Small intestine (tissue), 7 donors: ENCODE measurements around the gene TIMP3. TPM values are rescaled to one million over a fixed set of nuclear protein-coding genes. Genes with fewer than 3 reads are reported as not detected.

Source experiments
- DNase-seq, 2 donors: peaks; one replicate each; pipeline versions ENCODE4 v3.0.0 to v3.0.0-alpha.2; 2013
- FAIRE-seq: peaks from 2 replicates; lab custom pipeline; 2012; peaks lifted over from hg19 to GRCh38; lab: Jason Lieb, UNC
- H3K27ac ChIP-seq, 3 donors: one replicate each; pipeline ENCODE4 v1.5.1; 2013; ENCODE audit warnings: low read length in 2 of 3, mild to moderate bottlenecking in 2 of 3, control low read depth in 1 of 3, inconsistent platforms in 1 of 3, low read depth in 1 of 3, moderate library complexity in 1 of 3
- H3K27me3 ChIP-seq, 3 donors: one replicate each; pipeline ENCODE4 v1.6.1; 2013; ENCODE audit warnings: low read length in 3 of 3, inconsistent platforms in 1 of 3; ENCODE audit not compliant: control insufficient read depth in 3 of 3, insufficient read depth in 3 of 3
- H3K36me3 ChIP-seq, 3 donors: one replicate each; pipeline ENCODE4 v1.6.1; 2013; ENCODE audit warnings: low read length in 3 of 3, inconsistent platforms in 1 of 3, low read depth in 1 of 3, mild to moderate bottlenecking in 1 of 3, moderate library complexity in 1 of 3; ENCODE audit not compliant: control insufficient read depth in 3 of 3, insufficient read depth in 2 of 3
- H3K4me1 ChIP-seq, 3 donors: one replicate each; pipeline ENCODE4 v1.6.1; 2013; ENCODE audit warnings: low read length in 2 of 3, inconsistent platforms in 1 of 3, low read depth in 1 of 3, mild to moderate bottlenecking in 1 of 3, moderate library complexity in 1 of 3; ENCODE audit not compliant: control insufficient read depth in 3 of 3, insufficient read depth in 2 of 3
- H3K4me3 ChIP-seq, 3 donors: one replicate each; pipeline ENCODE4 v1.5.1; 2013; ENCODE audit warnings: low read length in 3 of 3, control low read depth in 1 of 3, inconsistent platforms in 1 of 3, low read depth in 1 of 3, mild to moderate bottlenecking in 1 of 3, moderate library complexity in 1 of 3
- H3K9me3 ChIP-seq, 2 donors: one replicate each; pipeline ENCODE4 v1.6.1; 2013; ENCODE audit warnings: low read depth in 1 of 2, low read length in 1 of 2; ENCODE audit not compliant: control insufficient read depth in 2 of 2, insufficient read depth in 1 of 2
- whole genome bisulfite sequencing, 3 donors: extraction: QIAGEN DNeasy Blood & Tissue Kit; methylation state at CpG; one replicate each; pipeline ENCODE4 v1.1.7; 2013; 5-methylcytosine and 5-hydroxymethylcytosine counted together
- polyA plus RNA-seq, 4 donors: library from polyadenylated mRNA; stranded (reverse) in 3 of 4; unstranded in 1 of 4; fragments of 200-250 nt in 3 of 4; fragments of 120-200 nt in 1 of 4; gene quantifications; one replicate each; pipeline versions ENCODE4 v1.2.1 to v1.2.3, GENCODE V29; 2013
- donor health status: healthy with polysubstance abuse.
- donor health status: control.
- donor health status: control.
- donor health status: Bipolar disorder and iron deficiency.
- donor health status: healthy.

TIMP3 gene
- polyA plus RNA-seq, 4 donors = 1.8 to 118 (median 14.9) TPM

DNA sequence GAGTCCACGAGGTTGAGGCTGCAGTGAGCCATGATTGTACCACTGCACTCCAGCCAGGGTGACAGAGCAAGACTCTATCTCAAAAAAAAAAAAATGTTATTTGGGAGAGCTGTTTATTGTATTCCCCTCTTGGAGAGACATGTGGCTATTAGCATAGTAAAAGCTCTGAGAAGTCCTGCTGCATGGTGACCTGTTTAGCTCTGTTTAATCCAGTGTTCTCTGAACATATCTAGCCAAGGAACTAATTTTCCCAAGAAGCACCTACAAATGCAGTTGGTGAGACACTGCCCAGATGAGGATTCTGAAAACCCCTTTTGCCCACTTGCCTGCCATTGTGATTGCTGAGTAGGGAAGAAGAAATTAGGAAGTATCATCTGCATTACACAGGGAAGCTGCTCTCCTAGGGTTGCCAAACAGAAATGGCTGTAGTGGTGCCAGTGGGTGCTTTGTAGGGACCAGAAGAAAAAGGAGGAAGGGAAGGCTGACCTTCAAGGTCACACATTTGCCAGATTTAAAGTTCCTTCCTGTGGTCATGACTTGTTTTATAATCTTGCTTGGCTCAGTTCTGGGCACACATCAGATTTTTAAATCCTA, 15.7 kb downstream of the TIMP3 start:
- H3K4me1 ChIP-seq = no peaks in the 10 kb centered on the region
- no peaks in the 10 kb centered on the region for H3K9me3 ChIP-seq
- DNase-seq (no peak), FAIRE-seq (no peak)
- peaks cover 0 to 10% (median 0%) of the 10 kb centered on the region in 3 donors for H3K36me3 ChIP-seq
- H3K27ac ChIP-seq = no peak overlapping the region
- H3K27me3 ChIP-seq = no peaks in the 10 kb centered on the region
- 84 to 87% (median 87%) methylated on average over 1 of the region's 1 CpG for WGBS, 3 donors
- H3K4me3 ChIP-seq = no peak overlapping the region

- WGBS, 3 donors = 73 to 83% (median 82%) methylated on average over 12 of the region's 12 CpGs
- peaks cover 0 to 10% (median 0%) of the 10 kb centered on the region in 3 donors for H3K36me3 ChIP-seq
- no peak for FAIRE-seq
Measured at GRCh38 chr22:32818446-32819115, 17.1 kb downstream of the TIMP3 start.

GRCh38 chr22:32819120-32819519, 17.6 kb downstream of the TIMP3 start:
- WGBS, 3 donors = 81 to 89% (median 88%) methylated on average over 7 of the region's 7 CpGs
- FAIRE-seq (no peak), DNase-seq (no peak)
- Histone ChIP-seq H3K27ac (no peak overlapping the region), H3K36me3 (peaks cover 0 to 10% (median 0%) of the 10 kb centered on the region in 3 donors), H3K4me3 (no peak overlapping the region), H3K9me3 (no peaks in the 10 kb centered on the region), H3K4me1 (no peaks in the 10 kb centered on the region), H3K27me3 (no peaks in the 10 kb centered on the region)

More at GRCh38 chr22:32818446-32819115, 17.1 kb downstream of the TIMP3 start:
- Histone ChIP-seq H3K9me3 (no peaks in the 10 kb centered on the region), H3K4me1 (no peaks in the 10 kb centered on the region), H3K27ac (no peak overlapping the region), H3K27me3 (no peaks in the 10 kb centered on the region), H3K4me3 (no peak overlapping the region)
- DNase-seq = no peak

DNA sequence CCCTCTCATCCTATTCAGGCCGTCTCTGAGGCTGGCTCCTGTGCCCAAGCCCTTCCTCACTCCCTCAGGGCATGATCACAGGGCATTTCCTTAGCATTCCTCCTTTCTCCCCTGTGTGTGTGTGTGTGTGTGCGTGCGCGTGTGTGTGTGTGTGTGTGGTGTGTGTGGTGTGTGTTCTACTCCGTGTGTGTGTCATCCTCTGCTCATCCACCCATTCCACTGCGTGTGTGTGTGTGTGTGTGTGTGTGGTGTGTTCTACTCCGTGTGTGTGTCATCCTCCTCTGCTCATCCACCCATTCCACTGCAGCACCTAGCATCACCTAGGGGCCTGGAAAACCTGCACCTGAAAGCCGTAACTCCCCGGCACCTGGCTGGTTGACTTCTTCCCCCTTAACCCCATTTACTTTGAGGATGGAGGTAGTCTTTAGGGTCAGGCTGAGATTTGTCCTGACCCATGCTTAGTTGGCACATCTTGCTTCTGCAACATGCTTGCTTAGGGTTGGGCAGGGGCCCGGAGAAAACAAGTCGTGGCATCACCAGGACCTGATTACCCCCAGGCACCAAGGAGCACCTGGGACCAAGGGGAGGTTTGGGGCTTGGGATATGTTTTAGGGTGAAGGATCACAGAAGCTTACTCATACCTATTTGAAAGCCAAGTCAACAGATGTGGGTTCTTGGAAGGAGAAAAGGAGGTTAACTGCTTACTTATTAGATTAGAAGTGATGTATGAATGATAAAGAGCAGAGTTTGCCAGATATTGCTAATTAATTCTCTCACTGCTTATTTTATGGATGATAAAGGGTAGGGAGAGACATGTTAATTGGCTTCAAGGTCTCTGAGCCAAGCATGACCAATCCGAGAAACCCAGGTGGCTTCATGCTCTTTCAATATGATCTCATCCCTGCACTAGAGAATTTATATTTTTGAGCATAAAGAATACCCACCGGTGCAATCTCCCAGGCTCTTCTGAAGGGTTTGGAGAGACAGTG, 18.9 kb downstream of the TIMP3 start:
- peaks cover 0 to 10% (median 0%) of the 10 kb centered on the region in 3 donors for H3K36me3 ChIP-seq
- 75 to 88% (median 82%) methylated on average over 11 to 13 of the region's 13 CpGs for WGBS, 3 donors
- no peaks in the 10 kb centered on the region for H3K27me3 ChIP-seq
- H3K4me3 ChIP-seq = no peak overlapping the region
- no peak for DNase-seq
- no peak for FAIRE-seq
- no peak overlapping the region for H3K27ac ChIP-seq
- no peaks in the 10 kb centered on the region for H3K9me3 ChIP-seq
- peaks cover 0 to 5% (median 0%) of the 10 kb centered on the region in 3 donors for H3K4me1 ChIP-seq

- Histone ChIP-seq H3K27ac (no peak overlapping the region), H3K4me1 (peaks cover 0 to 5% (median 0%) of the 10 kb centered on the region in 3 donors), H3K27me3 (no peaks in the 10 kb centered on the region), H3K36me3 (peaks cover 0 to 5% (median 0%) of the 10 kb centered on the region in 3 donors), H3K4me3 (no peak overlapping the region), H3K9me3 (no peaks in the 10 kb centered on the region)
- no peak for DNase-seq
- 82 to 86% (median 83%) methylated on average over 7 of the region's 7 CpGs for WGBS, 3 donors
- FAIRE-seq = no peak
Measured at GRCh38 chr22:32822179-32822877, 20.8 kb downstream of the TIMP3 start.

- no peaks in the 10 kb centered on the region for H3K9me3 ChIP-seq
- no peak overlapping the region for H3K27ac ChIP-seq
Measured at GRCh38 chr22:32823024-32823730, 21.7 kb downstream of the TIMP3 start.

DNA sequence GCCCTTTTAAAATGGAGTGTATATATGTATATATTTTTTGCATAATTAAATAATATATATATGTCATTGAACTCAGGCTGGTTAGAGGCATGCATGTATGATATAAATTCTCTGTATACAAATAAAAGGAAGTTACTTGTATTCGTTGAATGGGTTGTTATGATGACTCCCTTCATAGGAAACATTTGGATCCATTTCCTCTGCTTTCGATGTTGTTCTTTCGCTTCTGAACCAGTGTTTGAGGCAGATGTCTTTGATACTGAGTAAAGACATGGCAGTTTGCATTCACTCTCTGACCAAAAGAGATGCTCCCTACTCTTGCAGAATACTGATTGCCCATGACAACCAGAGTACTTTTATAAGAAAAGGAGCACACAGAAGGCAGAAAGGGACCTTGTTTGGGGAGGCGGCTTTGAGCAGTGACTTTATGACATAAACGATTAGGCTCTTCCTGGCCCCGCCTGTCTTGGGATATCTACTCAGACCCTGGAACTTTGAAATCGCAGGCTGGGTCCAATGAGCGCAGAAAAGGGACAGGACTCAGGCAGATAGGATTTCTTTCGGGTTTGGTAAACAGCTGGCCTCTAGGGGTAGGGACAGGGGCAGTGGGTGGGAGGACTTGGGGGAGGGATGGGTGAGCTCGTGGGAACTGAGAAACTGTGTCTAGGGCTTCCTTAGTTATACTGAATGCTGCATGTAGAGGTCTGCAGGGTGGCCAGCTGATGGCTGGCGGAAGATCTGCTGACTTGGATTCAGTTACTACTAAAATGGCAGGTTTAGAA, 23.2 kb downstream of the TIMP3 start:
- peak in 1 of 2 donors; percentile 24 for DNase-seq
- Histone ChIP-seq H3K27ac (no peak overlapping the region), H3K36me3 (peaks cover 0 to 6% (median 0%) of the 10 kb centered on the region in 3 donors), H3K4me1 (peaks cover 0 to 5% (median 0%) of the 10 kb centered on the region in 3 donors), H3K9me3 (no peaks in the 10 kb centered on the region), H3K27me3 (no peaks in the 10 kb centered on the region), H3K4me3 (no peak overlapping the region)
- 37 to 50% (median 43%) methylated on average over 11 of the region's 11 CpGs for WGBS, 3 donors
- FAIRE-seq = no peak

More at GRCh38 chr22:32823024-32823730, 21.7 kb downstream of the TIMP3 start:
- peaks cover 0 to 5% (median 0%) of the 10 kb centered on the region in 3 donors for H3K36me3 ChIP-seq
- peaks cover 0 to 5% (median 0%) of the 10 kb centered on the region in 3 donors for H3K4me1 ChIP-seq
- FAIRE-seq (no peak), DNase-seq (peak; percentile 49 to 69)
- no peaks in the 10 kb centered on the region for H3K27me3 ChIP-seq
- H3K4me3 ChIP-seq = no peak overlapping the region
- WGBS, 3 donors = 52 to 68% (median 58%) methylated on average over 10 of the region's 10 CpGs
